Measurements from ENCODE around the gene BTG4. TPM values are rescaled to one million over a fixed set of nuclear protein-coding genes. Genes with fewer than 3 reads are reported as not detected.

The BTG4 gene
- total and polyA plus RNA-seq, 2 of the 8 experiments (the other 6 are each of a cell fraction or from before 2014, with no cell fraction given) = 0.06 TPM; not detected in 1

- no peak for TF ChIP-seq NRF1 (IDR thresholded peaks at IDR 0.05; ENCODE audit: low read depth, low read length)
- TF ChIP-seq TAF7 (optimal IDR thresholded peaks at IDR 0.05; ENCODE audit: borderline replicate concordance, low read depth, low read length) = no peak
- no peak for TF ChIP-seq MAX (IDR thresholded peaks at IDR 0.05)
- TF ChIP-seq SP1 (IDR thresholded peaks at IDR 0.05; ENCODE audit: low read depth, low read length) = no peak
- no peak for TF ChIP-seq CBX5 (IDR thresholded peaks at IDR 0.05; ENCODE audit: low read depth, low read length)
- no peak for TF ChIP-seq JUND (IDR thresholded peaks at IDR 0.05; ENCODE audit: low read length)
- no peak for TF ChIP-seq SIX5 (IDR thresholded peaks at IDR 0.05; ENCODE audit: low read depth, low read length)
- TF ChIP-seq YY1 (IDR thresholded peaks at IDR 0.05; ENCODE audit: low read depth, low read length) = no peak
- 0 out of 4 replicates have a peak, but pooled peaks of 1 of the 2 experiments have one; percentile 51 for TF ChIP-seq HDAC2 (IDR thresholded peaks at IDR 0.05; ENCODE audit: borderline replicate concordance in 1 of 2, low read depth in 2 of 2, low read length in 2 of 2)
- TF ChIP-seq ATF2 (IDR thresholded peaks at IDR 0.05; ENCODE audit: low read length) = no peak
These were observed 2.2 kb upstream of the BTG4 start, which contains the start of gene HOATZ (continued) for GRCh38 chr11:111514216-111515031.

Measured in H1 (cell line).